Left kidney (tissue), 8 donors: Measurements from ENCODE around the gene NID2. TPM values are rescaled to one million over a fixed set of nuclear protein-coding genes. Genes with fewer than 3 reads are reported as not detected.

ENCODE experiments used
- DNase-seq: peaks from one replicate; pipeline ENCODE4 v3.0.0-alpha.2; 2013
- long read RNA-seq, 8 donors: transcript quantifications; one replicate each; lab custom pipeline, GENCODE V29; 2026
- polyA plus RNA-seq: library from polyadenylated mRNA; unstranded; fragments of 120-200 nt; gene quantifications from one replicate; pipeline ENCODE4 v1.2.1, GENCODE V29; 2013; ENCODE audit not compliant: insufficient read length

The NID2 gene
- 109 TPM for polyA plus RNA-seq
- long read RNA-seq, donor 1, full-length matches to known transcripts: 4 of 38 reads
- long read RNA-seq, donor 1, partial matches to known transcripts: 34 of 38 reads
- long read RNA-seq, donor 1, other reads (novel, unspliced or antisense): 0 of 38 reads
- long read RNA-seq, donor 2, full-length matches to known transcripts: 4 of 20 reads
- long read RNA-seq, donor 2, partial matches to known transcripts: 16 of 20 reads
- long read RNA-seq, donor 2, other reads (novel, unspliced or antisense): 0 of 20 reads
- long read RNA-seq, donor 3, full-length matches to known transcripts: 2 of 10 reads
- long read RNA-seq, donor 3, partial matches to known transcripts: 8 of 10 reads
- long read RNA-seq, donor 3, other reads (novel, unspliced or antisense): 0 of 10 reads
- long read RNA-seq, donor 4: 0 reads
- long read RNA-seq, donor 5, full-length matches to known transcripts: 6 of 6 reads
- long read RNA-seq, donor 5, partial matches to known transcripts: 0 of 6 reads
- long read RNA-seq, donor 5, other reads (novel, unspliced or antisense): 0 of 6 reads
- long read RNA-seq, donor 6, full-length matches to known transcripts: 2 of 8 reads
- long read RNA-seq, donor 6, partial matches to known transcripts: 6 of 8 reads
- long read RNA-seq, donor 6, other reads (novel, unspliced or antisense): 0 of 8 reads
- long read RNA-seq, donor 7, full-length matches to known transcripts: 6 of 26 reads
- long read RNA-seq, donor 7, partial matches to known transcripts: 20 of 26 reads
- long read RNA-seq, donor 7, other reads (novel, unspliced or antisense): 0 of 26 reads
- long read RNA-seq, donor 8: 0 reads

- peak; percentile 89 for DNase-seq
Observed at GRCh38 chr14:52068615-52069306, at the start of gene NID2. Gene NID2, minus strand, starts transcription at chr14:52069059. Its CDS starts 65 bp downstream, at chr14:52068994.

GRCh38 chr14:52117111-52117832, 48.4 kb upstream of the NID2 start:
- DNase-seq: no peak

GRCh38 chr14:52115286-52115685, 46.4 kb upstream of the NID2 start:
- no peak for DNase-seq

GRCh38 chr14:52112336-52113018, 43.6 kb upstream of the NID2 start:
- DNase-seq: no peak

GRCh38 chr14:52111583-52111982, 42.7 kb upstream of the NID2 start:
- no peak for DNase-seq

GRCh38 chr14:52110441-52111086, 41.7 kb upstream of the NID2 start:
- DNase-seq: no peak

- no peak for DNase-seq
Observed at GRCh38 chr14:52108823-52109222, 40.0 kb upstream of the NID2 start.

- DNase-seq: no peak
Observed at GRCh38 chr14:52106840-52107239, 38.0 kb upstream of the NID2 start.

- no peak for DNase-seq
Observed at GRCh38 chr14:52103416-52103815, 34.6 kb upstream of the NID2 start.

GRCh38 chr14:52095794-52096193, 26.9 kb upstream of the NID2 start:
- DNase-seq: no peak

GRCh38 chr14:52095336-52095735, 26.5 kb upstream of the NID2 start:
- no peak for DNase-seq

GRCh38 chr14:52094546-52095271, 25.9 kb upstream of the NID2 start:
- no peak for DNase-seq

- no peak for DNase-seq
Observed at GRCh38 chr14:52091928-52092327, 23.1 kb upstream of the NID2 start.

GRCh38 chr14:52090936-52091335, 22.1 kb upstream of the NID2 start:
- DNase-seq: no peak

- DNase-seq: no peak
Observed at GRCh38 chr14:52089218-52089617, 20.4 kb upstream of the NID2 start.

- no peak for DNase-seq
Observed at GRCh38 chr14:52086711-52087110, 17.9 kb upstream of the NID2 start.

GRCh38 chr14:52082903-52083302, 14.0 kb upstream of the NID2 start:
- no peak for DNase-seq

- no peak for DNase-seq
Observed at GRCh38 chr14:52081964-52082363, 13.1 kb upstream of the NID2 start.

- no peak for DNase-seq
Observed at GRCh38 chr14:52080808-52081755, 12.2 kb upstream of the NID2 start.
